Measurements from ENCODE around the gene PAGR1. TPM values are rescaled to one million over a fixed set of nuclear protein-coding genes. Genes with fewer than 3 reads are reported as not detected.

The PAGR1 gene
- total and polyA plus RNA-seq, 2 of the 13 experiments (the other 11 are each of a cell fraction or from before 2014, with no cell fraction given) = 9.8 to 66.4 TPM

DNA sequence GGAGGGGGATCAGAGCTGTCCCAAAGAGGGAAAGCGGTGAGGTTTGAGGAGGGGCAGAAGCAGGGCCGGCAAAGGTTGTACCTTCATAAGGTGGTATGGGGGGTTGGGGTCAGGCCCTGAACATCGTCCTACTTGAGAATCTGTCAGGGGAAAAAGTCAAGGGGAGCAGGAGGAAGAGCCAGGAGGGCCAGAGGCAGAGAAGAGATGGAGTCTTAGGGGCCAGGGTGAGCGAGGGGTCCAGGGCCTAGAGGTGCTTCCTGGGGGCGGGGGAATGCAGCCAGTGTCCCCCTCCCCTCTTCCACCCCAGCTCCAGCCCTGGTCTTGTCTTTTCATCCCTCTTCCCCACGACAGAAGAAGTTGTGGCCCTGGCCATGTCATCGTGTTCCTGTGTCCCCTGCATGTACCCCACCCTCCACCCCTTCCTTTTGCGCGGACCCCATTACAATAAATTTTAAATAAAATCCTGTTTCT, 5.2 kb upstream of the PAGR1 start:
- Histone ChIP-seq H3K36me3 (replicated peaks in 1 of 2; ENCODE audit: control insufficient read depth in 1 of 2, insufficient read depth in 2 of 2, low read length in 2 of 2) (peaks cover 6 to 26% of the 10 kb centered on the region in 2 experiments), H3K27me3 (ENCODE audit: control insufficient read depth in 1 of 2, insufficient read depth in 2 of 2, low read length in 2 of 2) (peaks cover 0 to 12% of the 10 kb centered on the region in 2 experiments; a peak in 2 of 5 replicates), H3K4me3 (replicated peaks in 1 of 3; ENCODE audit: insufficient read depth in 1 of 3, low read depth in 2 of 3, low read length in 3 of 3) (peak overlapping the region in 1 of 3 experiments; percentile 75; a peak in 1 of 6 replicates), H3K79me2 (ENCODE audit: insufficient read depth, low read length) (peaks cover 22% of the 10 kb centered on the region), H3K4me1 (ENCODE audit: insufficient read depth, low read length) (peaks cover 77% of the 10 kb centered on the region), H3K4me2 (ENCODE audit: low read depth, low read length) (peak overlapping the region; percentile 95), H4K20me1 (ENCODE audit: insufficient read depth, low read length) (peaks cover 23% of the 10 kb centered on the region; the same call in 1 of the 2 replicates), H2AFZ (ENCODE audit: low read length) (no peak overlapping the region), H3K9me3 (ENCODE audit: low read length) (no peaks in the 10 kb centered on the region), H3K9ac (ENCODE audit: insufficient read depth, low read depth, low read length) (no peak overlapping the region), H3K27ac (ENCODE audit: extremely low read length, insufficient read depth, low read length) (peak overlapping the region; percentile 53)
- ChIA-PET POLR2A (interaction anchor here (1.0 to 4.3 kb wide), 6 partner anchors 10 to 111 kb away, joined by 3 to 26 read pairs (median 13); partner anchors contain the start of genes ASPHD1, KIF22, MVP and SEZ6L2), CTCF (ENCODE audit: low intra/inter-chr PET ratio, low total read pairs) (no interaction called here)
- ATAC-seq (no peak; the same call in 1 of the 3 replicates), FAIRE-seq (no peak), DNase-seq (ENCODE audit: low spot score) (no peak)
- TSS peak; percentile 74 for BruUV-seq (replicated peaks)
- in situ Hi-C loops (cut with HindIII; ENCODE audit: extremely low pct_ligation_motif_present, low pct_unique_long_range_greater_than_20kb) (loop anchor here (25.0 kb wide), 1 partner anchor 852 kb away; the partner anchor contains the start of genes FBRS and PRR14), intact Hi-C loops (cut with micrococcal nuclease; ENCODE audit: unreplicated experiment) (loop anchor here (2.0 kb wide), 1 partner anchor 210 kb away; no protein-coding TSS in a partner anchor)
- WGBS (ENCODE audit: low lambda C conversion rate) = 40% methylated on average over 9 of the region's 9 CpGs
- TF ChIP-seq ZNF333 (CRISPR knock-in tag; IDR thresholded peaks at IDR 0.05; ENCODE audit: borderline replicate concordance) (peak; percentile 45; the same call in 1 of the 2 replicates), TCF12 (IDR thresholded peaks at IDR 0.05) (no peak), TCF12 (CRISPR knock-in tag; IDR thresholded peaks at IDR 0.05) (0 out of 2 replicates have a peak, but pooled peaks have one; percentile 8), TMF1 (CRISPR knock-in tag; IDR thresholded peaks at IDR 0.05; ENCODE audit: low read depth) (no peak), SCMH1 (CRISPR knock-in tag; IDR thresholded peaks at IDR 0.05; ENCODE audit: borderline replicate concordance) (no peak), ELF3 (CRISPR knock-in tag; IDR thresholded peaks at IDR 0.05) (no peak), SNAPC4 (CRISPR knock-in tag; IDR thresholded peaks at IDR 0.05) (0 out of 2 replicates have a peak, but pooled peaks have one; percentile 7), ZNF20 (CRISPR knock-in tag; IDR thresholded peaks at IDR 0.05) (no peak), TCF7 (IDR thresholded peaks at IDR 0.05; ENCODE audit: low read depth) (no peak), SP2 (CRISPR knock-in tag; IDR thresholded peaks at IDR 0.05) (peak; percentile 11; the same call in 1 of the 2 replicates), ZNF350 (CRISPR knock-in tag; IDR thresholded peaks at IDR 0.05; ENCODE audit: borderline replicate concordance, low read depth) (no peak), NR2F2 (IDR thresholded peaks at IDR 0.05; ENCODE audit: borderline replicate concordance, low read depth) (no peak), FLYWCH1 (CRISPR knock-in tag; IDR thresholded peaks at IDR 0.05) (no peak), MEIS1 (CRISPR knock-in tag; IDR thresholded peaks at IDR 0.05; ENCODE audit: borderline replicate concordance) (peak; percentile 55; the same call in 1 of the 2 replicates), ZNF235 (CRISPR knock-in tag; IDR thresholded peaks at IDR 0.05; ENCODE audit: borderline replicate concordance) (0 out of 2 replicates have a peak, but pooled peaks have one; percentile 50), ZNF614 (CRISPR knock-in tag; IDR thresholded peaks at IDR 0.05; ENCODE audit: borderline replicate concordance) (no peak), ZNF678 (CRISPR knock-in tag; IDR thresholded peaks at IDR 0.05) (no peak), HNRNPUL1 (IDR thresholded peaks at IDR 0.05; ENCODE audit: low read depth, low read length) (no peak), ARNTL (CRISPR knock-in tag; IDR thresholded peaks at IDR 0.05) (0 out of 2 replicates have a peak, but pooled peaks have one; percentile 2)
- TF ChIP-seq, protein P1, sequence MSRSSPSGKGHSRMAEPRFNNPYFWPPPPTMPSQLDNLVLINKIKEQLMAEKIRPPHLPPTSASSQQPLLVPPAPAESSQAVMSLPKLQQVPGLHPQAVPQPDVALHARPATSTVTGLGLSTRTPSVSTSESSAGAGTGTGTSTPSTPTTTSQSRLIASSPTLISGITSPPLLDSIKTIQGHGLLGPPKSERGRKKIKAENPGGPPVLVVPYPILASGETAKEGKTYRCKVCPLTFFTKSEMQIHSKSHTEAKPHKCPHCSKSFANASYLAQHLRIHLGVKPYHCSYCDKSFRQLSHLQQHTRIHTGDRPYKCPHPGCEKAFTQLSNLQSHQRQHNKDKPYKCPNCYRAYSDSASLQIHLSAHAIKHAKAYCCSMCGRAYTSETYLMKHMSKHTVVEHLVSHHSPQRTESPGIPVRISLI (CRISPR knock-in tag; IDR thresholded peaks at IDR 0.05; ENCODE audit: borderline replicate concordance) = peak; percentile 35

All from HepG2 (cell line).